ENCODE data around the gene SULT1A4. TPM values are rescaled to one million over a fixed set of nuclear protein-coding genes. Genes with fewer than 3 reads are reported as not detected.
"Not testable (repeated sequence)": the region's sequence is repeated elsewhere in the genome, so short reads cannot be mapped to it uniquely, and the experiment has no call there.

Gene SULT1A4
- 124 TPM for total RNA-seq (2013)
- polyA plus RNA-seq (100 to 1,000 TPM in 2 of 3 donors, 10 to 100 TPM in 1; 13.8 to 133 (median 110) TPM), polyA minus RNA-seq (18.3 TPM in 2 replicates), total RNA-seq (0 reads per million in 11 experiments)

- H3K9ac ChIP-seq (ENCODE audit: insufficient read depth, low read length, poor library complexity, severe bottlenecking); H3K4me2 ChIP-seq (replicated peaks; ENCODE audit: extremely low read depth, low read length, poor library complexity, severe bottlenecking); H3K27ac ChIP-seq (ENCODE audit: low read depth in 1 of 2, low read length in 2 of 2); H3K79me2 ChIP-seq (ENCODE audit: insufficient read depth, low read length); H3K4me3 ChIP-seq (replicated peaks in 1 of 3; ENCODE audit: low read depth in 2 of 3, low read length in 3 of 3); H3K9me3 ChIP-seq (replicated peaks in 1 of 2; ENCODE audit: control insufficient read depth in 1 of 2, insufficient read depth in 1 of 2, low read length in 2 of 2); H3K27ac Mint-ChIP-seq; H3K36me3 Mint-ChIP-seq; H2AFZ ChIP-seq (ENCODE audit: insufficient read depth, low read depth, low read length, poor library complexity, severe bottlenecking); H3K4me3 Mint-ChIP-seq; H3K36me3 ChIP-seq (replicated peaks in 1 of 2; ENCODE audit: control insufficient read depth in 1 of 2, insufficient read depth in 2 of 2, low read length in 2 of 2); H3K4me1 ChIP-seq (ENCODE audit: control insufficient read depth in 1 of 2, insufficient read depth in 2 of 2, low read length in 2 of 2); DNase-seq; H4K20me1 ChIP-seq (ENCODE audit: insufficient read depth, low read length); H3K4me1 Mint-ChIP-seq; intact Hi-C loops (cut with micrococcal nuclease); H3K27me3 Mint-ChIP-seq (ENCODE audit: low read depth in 3 of 3); H3K9me3 Mint-ChIP-seq; H3K27me3 ChIP-seq (ENCODE audit: control insufficient read depth in 2 of 2, insufficient read depth in 2 of 2, low read length in 2 of 2): not testable (repeated sequence)
- WGBS (ENCODE audit: insufficient coverage), result no CpG with 5 or more reads among the region's 13 CpGs
These were observed at the start of gene SULT1A4 for GRCh38 chr16:29459706-29460646. Gene SULT1A4 (plus strand): TSS chr16:29459913. CDS start chr16:29461386, 1,473 bp downstream.

- WGBS (ENCODE audit: insufficient coverage), result no CpG with 5 or more reads among the region's 2 CpGs
- H3K27me3 Mint-ChIP-seq (ENCODE audit: low read depth in 3 of 3); H3K27ac ChIP-seq (ENCODE audit: low read depth in 1 of 2, low read length in 2 of 2); H3K9ac ChIP-seq (ENCODE audit: insufficient read depth, low read length, poor library complexity, severe bottlenecking); H3K4me1 ChIP-seq (ENCODE audit: control insufficient read depth in 1 of 2, insufficient read depth in 2 of 2, low read length in 2 of 2); H3K4me3 ChIP-seq (replicated peaks in 1 of 3; ENCODE audit: low read depth in 2 of 3, low read length in 3 of 3); H2AFZ ChIP-seq (ENCODE audit: insufficient read depth, low read depth, low read length, poor library complexity, severe bottlenecking); H4K20me1 ChIP-seq (ENCODE audit: insufficient read depth, low read length); H3K27me3 ChIP-seq (ENCODE audit: control insufficient read depth in 2 of 2, insufficient read depth in 2 of 2, low read length in 2 of 2); H3K4me1 Mint-ChIP-seq; intact Hi-C loops (cut with micrococcal nuclease); H3K4me2 ChIP-seq (replicated peaks; ENCODE audit: extremely low read depth, low read length, poor library complexity, severe bottlenecking); H3K27ac Mint-ChIP-seq; H3K79me2 ChIP-seq (ENCODE audit: insufficient read depth, low read length); H3K9me3 Mint-ChIP-seq; DNase-seq; H3K9me3 ChIP-seq (replicated peaks in 1 of 2; ENCODE audit: control insufficient read depth in 1 of 2, insufficient read depth in 1 of 2, low read length in 2 of 2); H3K4me3 Mint-ChIP-seq: not testable (repeated sequence)
- H3K36me3 Mint-ChIP-seq, result peaks cover 18 to 32% of the 10 kb centered on the region in 2 donors
- H3K36me3 ChIP-seq (replicated peaks in 1 of 2; ENCODE audit: control insufficient read depth in 1 of 2, insufficient read depth in 2 of 2, low read length in 2 of 2), result peaks cover 0 to 18% of the 10 kb centered on the region in 2 donors
These were observed 36.1 kb upstream of the SULT1A4 start for GRCh38 chr16:29423587-29423986.

- H3K4me2 ChIP-seq (replicated peaks; ENCODE audit: extremely low read depth, low read length, poor library complexity, severe bottlenecking); H3K79me2 ChIP-seq (ENCODE audit: insufficient read depth, low read length); H3K9me3 Mint-ChIP-seq; H3K27me3 ChIP-seq (ENCODE audit: control insufficient read depth in 2 of 2, insufficient read depth in 2 of 2, low read length in 2 of 2); intact Hi-C loops (cut with micrococcal nuclease); H3K4me3 Mint-ChIP-seq; H3K4me3 ChIP-seq (replicated peaks in 1 of 3; ENCODE audit: low read depth in 2 of 3, low read length in 3 of 3); H3K4me1 ChIP-seq (ENCODE audit: control insufficient read depth in 1 of 2, insufficient read depth in 2 of 2, low read length in 2 of 2); H3K27ac Mint-ChIP-seq; H3K27me3 Mint-ChIP-seq (ENCODE audit: low read depth in 3 of 3); DNase-seq; H3K9ac ChIP-seq (ENCODE audit: insufficient read depth, low read length, poor library complexity, severe bottlenecking); H3K27ac ChIP-seq (ENCODE audit: low read depth in 1 of 2, low read length in 2 of 2); H4K20me1 ChIP-seq (ENCODE audit: insufficient read depth, low read length); H2AFZ ChIP-seq (ENCODE audit: insufficient read depth, low read depth, low read length, poor library complexity, severe bottlenecking); H3K4me1 Mint-ChIP-seq; H3K9me3 ChIP-seq (replicated peaks in 1 of 2; ENCODE audit: control insufficient read depth in 1 of 2, insufficient read depth in 1 of 2, low read length in 2 of 2): not testable (repeated sequence)
- no CpG with 5 or more reads among the region's 3 CpGs for WGBS (ENCODE audit: insufficient coverage)
- H3K36me3 Mint-ChIP-seq, result peaks cover 24 to 34% of the 10 kb centered on the region in 2 donors
- peaks cover 0 to 27% of the 10 kb centered on the region in 2 donors for H3K36me3 ChIP-seq (replicated peaks in 1 of 2; ENCODE audit: control insufficient read depth in 1 of 2, insufficient read depth in 2 of 2, low read length in 2 of 2)
These were observed 34.3 kb upstream of the SULT1A4 start for GRCh38 chr16:29425390-29425789.

- H3K36me3 ChIP-seq (replicated peaks in 1 of 2; ENCODE audit: control insufficient read depth in 1 of 2, insufficient read depth in 2 of 2, low read length in 2 of 2); H3K27me3 Mint-ChIP-seq (ENCODE audit: low read depth in 3 of 3); intact Hi-C loops (cut with micrococcal nuclease); H3K27ac Mint-ChIP-seq; H3K9me3 Mint-ChIP-seq; H3K27ac ChIP-seq (ENCODE audit: low read depth in 1 of 2, low read length in 2 of 2); H2AFZ ChIP-seq (ENCODE audit: insufficient read depth, low read depth, low read length, poor library complexity, severe bottlenecking); H3K4me1 ChIP-seq (ENCODE audit: control insufficient read depth in 1 of 2, insufficient read depth in 2 of 2, low read length in 2 of 2); H4K20me1 ChIP-seq (ENCODE audit: insufficient read depth, low read length); H3K4me2 ChIP-seq (replicated peaks; ENCODE audit: extremely low read depth, low read length, poor library complexity, severe bottlenecking); H3K79me2 ChIP-seq (ENCODE audit: insufficient read depth, low read length); H3K27me3 ChIP-seq (ENCODE audit: control insufficient read depth in 2 of 2, insufficient read depth in 2 of 2, low read length in 2 of 2); H3K36me3 Mint-ChIP-seq; H3K9ac ChIP-seq (ENCODE audit: insufficient read depth, low read length, poor library complexity, severe bottlenecking); H3K9me3 ChIP-seq (replicated peaks in 1 of 2; ENCODE audit: control insufficient read depth in 1 of 2, insufficient read depth in 1 of 2, low read length in 2 of 2); DNase-seq; H3K4me1 Mint-ChIP-seq; H3K4me3 ChIP-seq (replicated peaks in 1 of 3; ENCODE audit: low read depth in 2 of 3, low read length in 3 of 3); H3K4me3 Mint-ChIP-seq: not testable (repeated sequence)
- no CpG with 5 or more reads among the region's 21 CpGs for WGBS (ENCODE audit: insufficient coverage)
These were observed 6.0 kb upstream of the SULT1A4 start for GRCh38 chr16:29453754-29454153.
